ENCODE measurements around the gene PARN. TPM values are rescaled to one million over a fixed set of nuclear protein-coding genes. Genes with fewer than 3 reads are reported as not detected.
"Not testable (repeated sequence)": the region's sequence is repeated elsewhere in the genome, so short reads cannot be mapped to it uniquely, and the experiment has no call there.

The PARN gene
- total RNA-seq, 3 donors from 2014 or later = 33.3 to 59.3 (median 44.2) TPM

DNA sequence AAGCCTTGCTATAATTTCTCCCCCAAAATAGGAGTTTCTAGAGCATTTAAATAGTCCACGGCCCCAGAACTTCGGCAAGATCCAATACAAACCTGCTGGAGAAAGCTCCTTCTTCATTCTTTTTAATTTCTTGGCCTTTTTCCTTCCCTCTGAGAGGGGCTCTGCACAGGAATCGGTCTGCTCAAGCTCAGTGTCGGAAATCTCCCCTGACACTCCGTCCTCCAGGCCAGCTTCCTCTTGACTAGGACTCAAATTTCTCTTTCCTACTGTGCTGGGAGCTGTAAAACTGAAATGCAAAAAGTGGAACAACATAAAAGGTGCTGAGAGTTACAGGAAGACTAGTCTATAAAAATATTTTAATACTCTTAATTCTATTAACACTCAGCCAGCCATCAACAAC, 183.3 kb downstream of the PARN start:
- Histone ChIP-seq H3K27ac (no peak overlapping the region), H3K9me3 (no peaks in the 10 kb centered on the region)

GRCh38 chr16:14445937-14446715, 183.9 kb downstream of the PARN start:
- H3K27me3 ChIP-seq = no peaks in the 10 kb centered on the region
- no peaks in the 10 kb centered on the region for H3K4me1 ChIP-seq
- TF ChIP-seq POLR2A (IDR thresholded peaks at IDR 0.05) = no peak
- TF ChIP-seq CTCF (IDR thresholded peaks at IDR 0.05) = no peak
- no peak for TF ChIP-seq POLR2AphosphoS5 (IDR thresholded peaks at IDR 0.05)
- no peaks in the 10 kb centered on the region for H3K9me3 ChIP-seq
- intact Hi-C loops (cut with DNase I; ENCODE audit: low total_unique reads) = no loop called here
- H3K36me3 ChIP-seq = no peaks in the 10 kb centered on the region
- DNase-seq (ENCODE audit: low spot score in 2 of 2) = no peak
- no peak overlapping the region for H3K27ac ChIP-seq
- no peak overlapping the region for H3K4me3 ChIP-seq

More for the DNA sequence above, 183.3 kb downstream of the PARN start:
- intact Hi-C loops (cut with DNase I; ENCODE audit: low total_unique reads) = no loop called here
- H3K27me3 ChIP-seq = no peaks in the 10 kb centered on the region
- H3K36me3 ChIP-seq = no peaks in the 10 kb centered on the region
- DNase-seq (ENCODE audit: low spot score in 2 of 2) = no peak
- no peak overlapping the region for H3K4me3 ChIP-seq
- H3K4me1 ChIP-seq = no peaks in the 10 kb centered on the region
- no peak for TF ChIP-seq POLR2AphosphoS5 (IDR thresholded peaks at IDR 0.05)
- TF ChIP-seq CTCF (IDR thresholded peaks at IDR 0.05) = no peak
- TF ChIP-seq POLR2A (IDR thresholded peaks at IDR 0.05) = no peak

DNA sequence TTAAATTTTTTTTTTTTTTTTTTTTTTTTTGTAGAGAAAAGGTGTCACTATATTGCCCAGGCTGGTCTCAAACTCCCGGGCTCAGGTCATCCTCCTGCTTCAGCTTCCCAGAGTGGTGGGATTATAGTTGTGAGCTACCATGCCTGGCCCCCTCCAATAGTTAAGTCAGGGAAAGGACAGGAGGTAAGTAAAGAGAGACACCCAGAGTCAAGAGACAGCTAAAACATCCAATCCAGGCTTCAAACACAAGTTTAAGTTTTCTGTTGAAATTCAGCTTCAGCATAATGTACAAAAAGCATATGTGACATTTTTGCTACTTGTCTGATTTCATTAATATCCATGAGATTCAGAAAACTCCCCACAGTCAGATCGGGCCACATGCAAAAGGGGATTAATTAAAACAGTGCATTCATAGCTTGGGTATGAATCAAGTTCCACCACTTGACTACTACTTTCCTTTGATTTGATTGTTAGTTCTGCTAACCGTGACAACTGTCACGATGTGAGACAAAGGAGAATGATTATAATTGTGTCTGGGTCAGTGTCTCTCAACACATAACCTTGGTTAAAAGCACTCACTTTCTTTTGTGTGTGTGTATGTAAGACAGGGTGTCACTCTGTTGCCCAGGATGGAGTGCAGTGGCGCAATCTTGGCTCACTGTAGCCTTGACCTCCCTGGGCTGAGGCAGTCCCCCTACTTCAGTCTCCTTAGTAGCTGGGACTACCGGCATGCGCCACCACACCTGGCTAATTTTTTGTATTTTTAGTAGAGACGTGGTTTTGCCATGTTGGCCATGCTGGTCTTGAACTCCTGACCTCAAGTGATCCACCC, 184.9 kb downstream of the PARN start:
- no peaks in the 10 kb centered on the region for H3K9me3 ChIP-seq
- no peak for DNase-seq (ENCODE audit: low spot score in 2 of 2)
- no peak overlapping the region for H3K4me3 ChIP-seq
- intact Hi-C loops (cut with DNase I; ENCODE audit: low total_unique reads) = no loop called here
- H3K27ac ChIP-seq = no peak overlapping the region
- H3K4me1 ChIP-seq = no peaks in the 10 kb centered on the region
- no peaks in the 10 kb centered on the region for H3K36me3 ChIP-seq
- H3K27me3 ChIP-seq = no peaks in the 10 kb centered on the region
- TF ChIP-seq POLR2A (IDR thresholded peaks at IDR 0.05) (no peak), CTCF (IDR thresholded peaks at IDR 0.05) (no peak), POLR2AphosphoS5 (IDR thresholded peaks at IDR 0.05) (no peak)

GRCh38 chr16:14441533-14441932, 188.5 kb downstream of the PARN start:
- H3K36me3 ChIP-seq; H3K9me3 ChIP-seq; H3K4me3 ChIP-seq; DNase-seq (ENCODE audit: low spot score in 2 of 2); H3K27ac ChIP-seq; H3K27me3 ChIP-seq; intact Hi-C loops (cut with DNase I; ENCODE audit: low total_unique reads); H3K4me1 ChIP-seq: not testable (repeated sequence)

DNA sequence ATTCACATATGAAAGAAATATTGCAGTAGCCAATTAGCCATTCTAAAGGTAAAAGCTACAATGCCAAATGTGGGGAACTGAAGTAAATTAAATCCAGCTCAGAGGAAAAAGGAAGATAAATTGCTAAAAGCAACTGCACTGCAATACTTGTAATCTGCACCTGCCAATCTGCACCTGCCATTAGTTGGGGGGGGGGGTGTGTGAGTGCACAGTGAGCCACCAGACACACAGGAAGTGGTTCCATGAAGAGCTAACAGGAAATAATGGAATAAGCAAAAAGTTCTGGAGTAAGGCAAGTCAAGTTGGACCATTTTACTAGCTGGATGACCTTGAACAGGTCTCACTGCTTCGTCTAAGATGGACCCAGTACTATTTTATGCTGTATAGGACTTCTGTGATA, 191.8 kb downstream of the PARN start:
- H3K27me3 ChIP-seq = no peaks in the 10 kb centered on the region
- H3K4me3 ChIP-seq = no peak overlapping the region
- no peak for TF ChIP-seq CTCF (IDR thresholded peaks at IDR 0.05)
- TF ChIP-seq POLR2A (IDR thresholded peaks at IDR 0.05) = no peak
- TF ChIP-seq POLR2AphosphoS5 (IDR thresholded peaks at IDR 0.05) = no peak
- no peak overlapping the region for H3K27ac ChIP-seq
- H3K4me1 ChIP-seq = no peaks in the 10 kb centered on the region
- intact Hi-C loops (cut with DNase I; ENCODE audit: low total_unique reads) = no loop called here
- H3K9me3 ChIP-seq = no peaks in the 10 kb centered on the region
- no peaks in the 10 kb centered on the region for H3K36me3 ChIP-seq
- DNase-seq (ENCODE audit: low spot score in 2 of 2) = no peak

Data from breast epithelium (tissue), 4 donors.